ENCODE measurements around the gene PET100.

PET100 gene

GRCh38 chr19:7674010-7675005 lies 44.7 kb downstream of the PET100 start:
- TF ChIP-seq CTCF (IDR thresholded peaks at IDR 0.05; ENCODE audit: insufficient read depth, low read depth, low read length, missing control alignments): no peak
- no peak overlapping the region for H3K4me3 ChIP-seq (ENCODE audit: low read length)
- DNase-seq (ENCODE audit: low read depth): peak; percentile 59

- H3K4me3 ChIP-seq (ENCODE audit: low read length): no peak overlapping the region
Observed at GRCh38 chr19:7676376-7676775, 46.8 kb downstream of the PET100 start.

GRCh38 chr19:7676854-7677253 lies 47.3 kb downstream of the PET100 start, which contains the start of gene MCEMP1:
Gene MCEMP1, plus strand, starts transcription at chr19:7677090. Its CDS starts 31 bp downstream, at chr19:7677121.
- H3K4me3 ChIP-seq (ENCODE audit: low read length): no peak within 1 kb of the TSS
- TF ChIP-seq CTCF (IDR thresholded peaks at IDR 0.05; ENCODE audit: insufficient read depth, low read depth, low read length, missing control alignments): no peak
- no peak for DNase-seq (ENCODE audit: low read depth)

More at GRCh38 chr19:7676376-7676775, 46.8 kb downstream of the PET100 start:
- DNase-seq (ENCODE audit: low read depth): no peak
- TF ChIP-seq CTCF (IDR thresholded peaks at IDR 0.05; ENCODE audit: insufficient read depth, low read depth, low read length, missing control alignments): no peak

- TF ChIP-seq CTCF (IDR thresholded peaks at IDR 0.05; ENCODE audit: insufficient read depth, low read depth, low read length, missing control alignments): no peak
- DNase-seq (ENCODE audit: low read depth): no peak
- no peak overlapping the region for H3K4me3 ChIP-seq (ENCODE audit: low read length)
Observed at GRCh38 chr19:7677669-7678311, 48.2 kb downstream of the PET100 start.

GRCh38 chr19:7678971-7679751 lies 49.6 kb downstream of the PET100 start:
- peak; percentile 14 for DNase-seq (ENCODE audit: low read depth)
- H3K4me3 ChIP-seq (ENCODE audit: low read length): no peak overlapping the region
- TF ChIP-seq CTCF (IDR thresholded peaks at IDR 0.05; ENCODE audit: insufficient read depth, low read depth, low read length, missing control alignments): peak; percentile 29

GRCh38 chr19:7679771-7680605 lies 50.4 kb downstream of the PET100 start:
- DNase-seq (ENCODE audit: low read depth): no peak
- H3K4me3 ChIP-seq (ENCODE audit: low read length): peak overlapping the region; percentile 24
- TF ChIP-seq CTCF (IDR thresholded peaks at IDR 0.05; ENCODE audit: insufficient read depth, low read depth, low read length, missing control alignments): no peak
